ENCODE results near the gene EHMT1.

Gene EHMT1

DNA sequence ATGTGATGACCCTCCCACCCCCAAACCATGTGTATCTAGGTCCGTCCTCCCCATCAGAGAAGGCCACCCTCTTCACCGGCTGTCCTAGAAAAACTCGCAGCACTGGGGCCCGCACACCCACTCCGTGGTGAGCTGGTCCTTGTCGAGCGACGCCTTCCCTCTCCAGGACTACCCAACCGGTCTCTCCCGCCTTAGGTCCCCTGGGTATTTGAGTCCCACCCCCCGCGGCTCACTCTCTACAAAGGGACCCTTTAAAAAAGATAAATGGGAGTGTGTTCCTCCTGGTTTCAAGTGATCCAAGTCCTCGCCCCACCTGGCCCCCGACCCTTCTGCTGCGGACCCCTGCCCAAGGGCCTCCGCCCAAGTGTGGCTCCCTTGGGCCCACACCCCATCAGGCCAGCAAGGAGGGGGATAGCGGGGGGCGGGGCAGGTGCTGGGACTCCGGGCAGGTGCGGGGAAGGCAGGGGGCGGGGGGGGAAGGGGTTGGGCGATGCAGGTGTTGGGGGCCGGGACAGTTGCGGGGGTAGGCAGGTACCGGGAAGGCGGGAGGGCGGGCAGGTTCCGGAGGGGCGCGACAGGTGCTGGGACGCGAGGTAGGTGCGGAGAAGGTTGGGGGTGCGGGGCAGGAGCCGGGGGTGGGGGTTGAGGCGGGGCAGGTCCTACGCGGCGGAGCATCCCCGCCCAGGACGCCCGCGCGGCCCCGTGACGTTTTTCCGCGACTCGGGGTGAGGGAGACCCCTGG, 14.3 kb upstream of the EHMT1 start:
- Histone ChIP-seq H3K79me2 (ENCODE audit: control insufficient read depth, insufficient read depth, low read length) (no peaks in the 10 kb centered on the region), H2BK15ac (replicated peaks; ENCODE audit: low read depth) (no peak overlapping the region), H4K5ac (ENCODE audit: low read length) (no peak overlapping the region), H3K23ac (ENCODE audit: low read length) (no peak overlapping the region), H3K4ac (ENCODE audit: low read depth, low read length) (no peak overlapping the region), H3K79me1 (ENCODE audit: low read length) (peaks cover 3% of the 10 kb centered on the region), H3K4me3 (ENCODE audit: low read length) (no peak overlapping the region), H2BK120ac (ENCODE audit: low read depth, low read length) (no peak overlapping the region), H2AK5ac (ENCODE audit: low read length) (no peak overlapping the region), H3K4me2 (ENCODE audit: low read length) (no peak overlapping the region), H3K36me3 (ENCODE audit: control insufficient read depth, insufficient read depth, low read length) (no peaks in the 10 kb centered on the region), H4K8ac (ENCODE audit: low read depth, low read length) (no peak overlapping the region), H3K4me1 (ENCODE audit: control insufficient read depth, low read depth, low read length) (no peaks in the 10 kb centered on the region), H3K18ac (ENCODE audit: low read length) (peak overlapping the region; percentile 16), H3K27me3 (ENCODE audit: insufficient read depth, low read length, poor library complexity) (no peaks in the 10 kb centered on the region), H2BK5ac (ENCODE audit: low read length) (no peak overlapping the region), H3K9ac (ENCODE audit: low read length) (no peak overlapping the region), H3K27ac (ENCODE audit: low read depth, low read length) (no peak overlapping the region), H3K56ac (ENCODE audit: low read length) (peak overlapping the region; percentile 34)
- WGBS (ENCODE audit: extremely low coverage, insufficient coverage, low lambda C conversion rate): no CpG with 5 or more reads among the region's 49 CpGs
- DNase-seq: no peak

DNA sequence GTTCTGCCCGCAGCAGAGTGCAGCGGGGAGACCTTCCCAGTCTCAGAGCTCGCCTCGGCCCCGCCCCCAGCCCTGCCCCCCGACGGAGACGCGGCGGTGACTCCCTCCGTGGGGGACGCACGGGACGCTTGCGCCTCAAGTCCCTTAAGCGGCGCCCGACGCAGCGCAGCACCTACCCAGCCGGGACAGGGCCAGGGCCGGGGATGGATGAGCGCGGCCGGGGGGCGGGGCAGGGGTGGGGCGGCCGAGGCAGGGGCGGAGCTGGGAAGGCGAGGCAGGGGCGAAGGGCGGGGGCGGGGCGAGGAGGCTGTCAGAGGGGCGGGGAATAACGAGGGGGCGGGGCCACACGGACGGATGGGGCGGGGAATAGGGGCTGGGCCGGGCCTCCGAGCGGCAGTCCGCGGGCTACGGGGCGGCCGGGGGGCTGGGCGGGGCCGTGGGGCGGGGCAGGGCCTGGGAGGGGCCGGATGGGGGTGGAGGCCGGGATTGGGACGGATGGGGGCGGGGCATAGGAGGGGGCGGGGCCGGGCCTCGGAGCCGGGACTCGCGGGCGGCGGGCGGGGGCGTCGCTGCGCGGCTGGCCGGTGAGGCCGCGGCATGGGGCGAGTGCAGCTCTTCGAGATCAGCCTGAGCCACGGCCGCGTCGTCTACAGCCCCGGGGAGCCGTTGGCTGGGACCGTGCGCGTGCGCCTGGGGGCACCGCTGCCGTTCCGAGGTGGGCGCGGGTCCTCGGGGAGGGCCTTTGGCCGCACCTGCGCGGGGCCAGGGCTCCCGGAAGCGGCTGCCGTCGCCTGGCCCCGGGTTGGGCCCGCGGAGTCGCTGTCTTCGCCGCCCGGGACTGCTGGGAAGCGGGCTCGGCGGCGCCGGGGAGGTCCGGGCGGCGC, 13.4 kb upstream of the EHMT1 start, which contains the start of gene ARRDC1:
Gene ARRDC1, plus strand, starts transcription at position 566 of the 884 bp plus-strand sequence. Its CDS starts 32 bp downstream, at position 598.
- Histone ChIP-seq H3K79me2 (ENCODE audit: control insufficient read depth, insufficient read depth, low read length) (no peaks in the 10 kb centered on the region), H2BK5ac (ENCODE audit: low read length) (no peak within 1 kb of the TSS), H3K36me3 (ENCODE audit: control insufficient read depth, insufficient read depth, low read length) (no peaks in the 10 kb centered on the region), H2AK5ac (ENCODE audit: low read length) (no peak within 1 kb of the TSS), H3K18ac (ENCODE audit: low read length) (peak within 1 kb of the TSS; percentile 23), H3K4me2 (ENCODE audit: low read length) (peak within 1 kb of the TSS; percentile 74), H3K9ac (ENCODE audit: low read length) (peak within 1 kb of the TSS; percentile 82), H3K23ac (ENCODE audit: low read length) (peak within 1 kb of the TSS; percentile 94), H2BK120ac (ENCODE audit: low read depth, low read length) (no peak within 1 kb of the TSS), H3K4me3 (ENCODE audit: low read length) (peak within 1 kb of the TSS; percentile 43), H3K79me1 (ENCODE audit: low read length) (peaks cover 3% of the 10 kb centered on the region), H4K5ac (ENCODE audit: low read length) (no peak within 1 kb of the TSS), H3K27ac (ENCODE audit: low read depth, low read length) (no peak within 1 kb of the TSS), H3K4ac (ENCODE audit: low read depth, low read length) (peak within 1 kb of the TSS; percentile 18), H4K8ac (ENCODE audit: low read depth, low read length) (no peak within 1 kb of the TSS), H2BK15ac (replicated peaks; ENCODE audit: low read depth) (no peak within 1 kb of the TSS), H3K4me1 (ENCODE audit: control insufficient read depth, low read depth, low read length) (no peaks in the 10 kb centered on the region), H3K27me3 (ENCODE audit: insufficient read depth, low read length, poor library complexity) (no peaks in the 10 kb centered on the region), H3K56ac (ENCODE audit: low read length) (peak within 1 kb of the TSS; percentile 96)
- WGBS (ENCODE audit: extremely low coverage, insufficient coverage, low lambda C conversion rate): no CpG with 5 or more reads among the region's 111 CpGs
- DNase-seq: peak; percentile 95

DNA sequence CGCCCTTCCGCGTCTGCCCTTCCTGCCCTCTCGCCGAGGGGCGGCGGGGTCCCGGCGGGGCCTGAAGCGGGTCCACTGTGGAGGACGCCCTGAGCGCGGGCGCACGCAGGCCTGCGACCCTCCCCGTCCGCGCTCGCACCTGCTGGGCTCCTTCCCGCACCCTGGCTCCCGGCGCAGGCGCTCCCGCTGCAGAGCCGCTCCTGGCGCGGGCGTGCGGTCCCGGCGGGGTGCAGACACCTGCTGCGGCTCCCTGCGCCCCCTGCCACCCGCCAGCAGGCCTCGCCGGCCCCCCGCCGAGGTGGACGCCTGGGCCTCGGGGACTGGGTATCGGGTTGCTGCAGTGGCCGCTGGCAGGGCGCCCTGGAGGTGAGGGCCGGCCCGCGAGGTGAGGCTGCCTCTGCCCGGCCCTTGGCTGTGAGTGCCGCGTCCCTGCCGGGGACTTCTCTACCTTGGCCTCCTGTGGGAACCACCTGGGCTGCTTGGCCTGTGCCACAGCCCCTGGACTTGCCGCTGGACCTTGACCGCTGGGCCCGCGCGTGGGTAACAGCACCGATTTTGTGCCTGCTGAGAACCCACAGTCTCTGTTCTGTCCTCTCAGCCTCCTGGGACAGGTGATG, 12.7 kb upstream of the EHMT1 start:
- no peak for DNase-seq
- no peak overlapping the region for H3K27ac ChIP-seq (ENCODE audit: low read depth, low read length)
- no CpG with 5 or more reads among the region's 57 CpGs for WGBS (ENCODE audit: extremely low coverage, insufficient coverage, low lambda C conversion rate)
- peak overlapping the region; percentile 74 for H3K4me2 ChIP-seq (ENCODE audit: low read length)
- H4K5ac ChIP-seq (ENCODE audit: low read length): no peak overlapping the region
- peak overlapping the region; percentile 80 for H3K23ac ChIP-seq (ENCODE audit: low read length)
- H2BK15ac ChIP-seq (replicated peaks; ENCODE audit: low read depth): no peak overlapping the region
- no peak overlapping the region for H2AK5ac ChIP-seq (ENCODE audit: low read length)
- peak overlapping the region; percentile 18 for H3K4ac ChIP-seq (ENCODE audit: low read depth, low read length)
- peak overlapping the region; percentile 82 for H3K9ac ChIP-seq (ENCODE audit: low read length)
- H2BK120ac ChIP-seq (ENCODE audit: low read depth, low read length): no peak overlapping the region
- H3K36me3 ChIP-seq (ENCODE audit: control insufficient read depth, insufficient read depth, low read length): no peaks in the 10 kb centered on the region
- H3K79me1 ChIP-seq (ENCODE audit: low read length): peaks cover 3% of the 10 kb centered on the region
- H4K8ac ChIP-seq (ENCODE audit: low read depth, low read length): no peak overlapping the region
- peak overlapping the region; percentile 43 for H3K4me3 ChIP-seq (ENCODE audit: low read length)
- H3K79me2 ChIP-seq (ENCODE audit: control insufficient read depth, insufficient read depth, low read length): no peaks in the 10 kb centered on the region
- no peaks in the 10 kb centered on the region for H3K4me1 ChIP-seq (ENCODE audit: control insufficient read depth, low read depth, low read length)
- no peaks in the 10 kb centered on the region for H3K27me3 ChIP-seq (ENCODE audit: insufficient read depth, low read length, poor library complexity)
- peak overlapping the region; percentile 96 for H3K56ac ChIP-seq (ENCODE audit: low read length)
- H2BK5ac ChIP-seq (ENCODE audit: low read length): no peak overlapping the region
- H3K18ac ChIP-seq (ENCODE audit: low read length): peak overlapping the region; percentile 23

DNA sequence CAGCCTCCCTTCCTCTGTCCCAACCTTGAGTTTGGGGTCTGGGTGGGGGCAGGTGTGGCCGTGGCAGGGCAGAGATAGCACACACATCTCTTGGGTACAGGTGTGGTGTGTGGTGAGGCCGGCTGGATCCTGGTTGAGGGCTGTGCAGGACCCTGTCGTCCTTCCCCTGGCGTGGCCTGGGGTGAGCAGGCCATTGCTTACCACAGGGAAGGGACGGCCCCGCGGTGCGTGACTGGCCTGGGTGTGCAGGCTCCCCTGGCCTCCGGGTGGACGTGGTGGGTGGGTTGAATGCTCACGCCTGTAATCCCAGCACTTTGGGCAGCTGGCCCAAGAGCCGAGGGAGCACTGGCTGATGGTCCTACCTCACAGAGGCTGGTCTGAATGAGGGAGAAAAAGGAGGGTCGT, 12.1 kb upstream of the EHMT1 start:
- no CpG with 5 or more reads among the region's 13 CpGs for WGBS (ENCODE audit: extremely low coverage, insufficient coverage, low lambda C conversion rate)
- Histone ChIP-seq H4K8ac (ENCODE audit: low read depth, low read length) (no peak overlapping the region), H3K4ac (ENCODE audit: low read depth, low read length) (no peak overlapping the region)

DNA sequence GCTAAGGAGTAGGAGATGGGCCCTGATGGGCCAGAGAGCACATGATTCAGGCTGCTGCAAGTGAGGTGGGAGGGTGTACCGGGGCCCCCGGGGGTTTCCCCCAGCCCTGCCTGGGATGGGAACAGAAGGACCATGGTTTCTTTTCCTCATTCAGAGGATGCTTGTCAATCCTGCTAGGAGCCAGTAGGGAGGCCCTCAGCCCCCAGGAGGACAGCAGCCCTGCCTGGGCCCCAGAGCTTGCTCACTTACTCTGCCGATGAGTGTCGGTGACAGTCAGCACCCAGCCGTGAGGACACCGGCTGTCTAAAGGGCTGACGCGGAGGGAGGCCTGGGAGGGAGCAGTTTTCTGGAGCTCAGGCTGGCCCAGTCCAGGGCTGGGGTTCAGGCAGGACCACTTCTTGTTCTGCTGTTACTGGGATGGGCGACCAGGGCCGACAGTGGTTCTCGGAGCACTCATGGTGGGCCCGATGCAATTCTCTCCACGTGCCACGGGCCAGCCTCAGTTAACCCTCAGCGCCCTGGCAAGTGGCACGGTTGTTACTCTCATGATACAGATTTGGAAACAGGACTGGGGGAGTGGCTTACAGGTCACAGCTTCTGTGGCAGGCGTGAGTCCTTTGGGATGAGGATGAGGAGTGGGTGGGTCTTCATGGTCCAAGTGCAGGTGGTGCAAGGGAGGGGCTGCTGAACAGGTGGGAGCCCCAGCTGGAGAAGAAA, 11.5 kb upstream of the EHMT1 start:
- H4K8ac ChIP-seq (ENCODE audit: low read depth, low read length): no peak overlapping the region
- no peaks in the 10 kb centered on the region for H3K36me3 ChIP-seq (ENCODE audit: control insufficient read depth, insufficient read depth, low read length)
- no CpG with 5 or more reads among the region's 17 CpGs for WGBS (ENCODE audit: extremely low coverage, insufficient coverage, low lambda C conversion rate)
- no peaks in the 10 kb centered on the region for H3K79me2 ChIP-seq (ENCODE audit: control insufficient read depth, insufficient read depth, low read length)
- H2BK5ac ChIP-seq (ENCODE audit: low read length): no peak overlapping the region
- H3K18ac ChIP-seq (ENCODE audit: low read length): no peak overlapping the region
- H3K56ac ChIP-seq (ENCODE audit: low read length): no peak overlapping the region
- H3K27ac ChIP-seq (ENCODE audit: low read depth, low read length): no peak overlapping the region
- no peak overlapping the region for H3K4ac ChIP-seq (ENCODE audit: low read depth, low read length)
- no peaks in the 10 kb centered on the region for H3K27me3 ChIP-seq (ENCODE audit: insufficient read depth, low read length, poor library complexity)
- H3K4me3 ChIP-seq (ENCODE audit: low read length): no peak overlapping the region
- no peak overlapping the region for H3K23ac ChIP-seq (ENCODE audit: low read length)
- no peak overlapping the region for H2BK15ac ChIP-seq (replicated peaks; ENCODE audit: low read depth)
- no peak overlapping the region for H2BK120ac ChIP-seq (ENCODE audit: low read depth, low read length)
- no peak overlapping the region for H4K5ac ChIP-seq (ENCODE audit: low read length)
- no peak overlapping the region for H3K9ac ChIP-seq (ENCODE audit: low read length)
- H3K4me2 ChIP-seq (ENCODE audit: low read length): no peak overlapping the region
- peaks cover 3% of the 10 kb centered on the region for H3K79me1 ChIP-seq (ENCODE audit: low read length)
- peaks cover 3% of the 10 kb centered on the region for H3K4me1 ChIP-seq (ENCODE audit: control insufficient read depth, low read depth, low read length)
- H2AK5ac ChIP-seq (ENCODE audit: low read length): no peak overlapping the region
- no peak for DNase-seq

More for the DNA sequence above, 12.1 kb upstream of the EHMT1 start:
- Histone ChIP-seq H3K18ac (ENCODE audit: low read length) (no peak overlapping the region), H3K56ac (ENCODE audit: low read length) (peak overlapping the region; percentile 56), H3K4me3 (ENCODE audit: low read length) (no peak overlapping the region), H2BK5ac (ENCODE audit: low read length) (no peak overlapping the region), H3K36me3 (ENCODE audit: control insufficient read depth, insufficient read depth, low read length) (no peaks in the 10 kb centered on the region), H3K9ac (ENCODE audit: low read length) (no peak overlapping the region), H2BK120ac (ENCODE audit: low read depth, low read length) (no peak overlapping the region), H3K79me2 (ENCODE audit: control insufficient read depth, insufficient read depth, low read length) (no peaks in the 10 kb centered on the region), H3K4me1 (ENCODE audit: control insufficient read depth, low read depth, low read length) (no peaks in the 10 kb centered on the region), H3K79me1 (ENCODE audit: low read length) (peaks cover 3% of the 10 kb centered on the region), H2AK5ac (ENCODE audit: low read length) (no peak overlapping the region), H3K27ac (ENCODE audit: low read depth, low read length) (no peak overlapping the region), H4K5ac (ENCODE audit: low read length) (no peak overlapping the region), H3K27me3 (ENCODE audit: insufficient read depth, low read length, poor library complexity) (no peaks in the 10 kb centered on the region), H2BK15ac (replicated peaks; ENCODE audit: low read depth) (no peak overlapping the region), H3K4me2 (ENCODE audit: low read length) (no peak overlapping the region), H3K23ac (ENCODE audit: low read length) (peak overlapping the region; percentile 94)
- DNase-seq: no peak

Measured in mesendoderm (in vitro differentiated cells).